GM12874 (cell line): Measurements from ENCODE around the gene IGF1R.

Source experiments
- TF ChIP-seq, protein P1 (sequence below): IDR thresholded peaks from 2 replicates; pipeline ENCODE4 v1.5.1; 2011; ENCODE audit warnings: low read depth, mild to moderate bottlenecking, control low read depth, low read length, moderate library complexity; ENCODE audit not compliant: insufficient read depth

IGF1R gene

GRCh38 chr15:98755138-98755537 lies 106.8 kb downstream of the IGF1R start:
- TF ChIP-seq, protein P1, sequence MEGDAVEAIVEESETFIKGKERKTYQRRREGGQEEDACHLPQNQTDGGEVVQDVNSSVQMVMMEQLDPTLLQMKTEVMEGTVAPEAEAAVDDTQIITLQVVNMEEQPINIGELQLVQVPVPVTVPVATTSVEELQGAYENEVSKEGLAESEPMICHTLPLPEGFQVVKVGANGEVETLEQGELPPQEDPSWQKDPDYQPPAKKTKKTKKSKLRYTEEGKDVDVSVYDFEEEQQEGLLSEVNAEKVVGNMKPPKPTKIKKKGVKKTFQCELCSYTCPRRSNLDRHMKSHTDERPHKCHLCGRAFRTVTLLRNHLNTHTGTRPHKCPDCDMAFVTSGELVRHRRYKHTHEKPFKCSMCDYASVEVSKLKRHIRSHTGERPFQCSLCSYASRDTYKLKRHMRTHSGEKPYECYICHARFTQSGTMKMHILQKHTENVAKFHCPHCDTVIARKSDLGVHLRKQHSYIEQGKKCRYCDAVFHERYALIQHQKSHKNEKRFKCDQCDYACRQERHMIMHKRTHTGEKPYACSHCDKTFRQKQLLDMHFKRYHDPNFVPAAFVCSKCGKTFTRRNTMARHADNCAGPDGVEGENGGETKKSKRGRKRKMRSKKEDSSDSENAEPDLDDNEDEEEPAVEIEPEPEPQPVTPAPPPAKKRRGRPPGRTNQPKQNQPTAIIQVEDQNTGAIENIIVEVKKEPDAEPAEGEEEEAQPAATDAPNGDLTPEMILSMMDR: no peak

DNA sequence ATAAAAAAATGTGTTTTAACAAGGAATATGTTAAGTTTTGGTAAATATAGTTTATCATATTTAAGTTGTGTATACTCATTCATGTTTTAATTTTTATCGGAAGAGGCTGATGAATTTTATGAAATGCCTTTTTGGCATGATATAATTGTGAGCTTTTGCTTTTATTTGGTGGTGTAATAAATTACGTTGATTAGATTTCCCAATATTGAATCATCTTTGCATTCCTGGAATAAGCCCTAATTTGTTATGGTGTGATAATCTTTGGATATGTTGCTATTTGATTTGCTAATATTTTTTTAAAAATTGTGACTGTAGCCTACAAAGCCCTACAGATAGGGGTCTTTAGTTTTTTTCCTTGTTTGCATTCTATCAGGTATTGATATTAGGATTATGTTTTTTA lies 107.4 kb downstream of the IGF1R start:
- TF ChIP-seq, protein P1: no peak

DNA sequence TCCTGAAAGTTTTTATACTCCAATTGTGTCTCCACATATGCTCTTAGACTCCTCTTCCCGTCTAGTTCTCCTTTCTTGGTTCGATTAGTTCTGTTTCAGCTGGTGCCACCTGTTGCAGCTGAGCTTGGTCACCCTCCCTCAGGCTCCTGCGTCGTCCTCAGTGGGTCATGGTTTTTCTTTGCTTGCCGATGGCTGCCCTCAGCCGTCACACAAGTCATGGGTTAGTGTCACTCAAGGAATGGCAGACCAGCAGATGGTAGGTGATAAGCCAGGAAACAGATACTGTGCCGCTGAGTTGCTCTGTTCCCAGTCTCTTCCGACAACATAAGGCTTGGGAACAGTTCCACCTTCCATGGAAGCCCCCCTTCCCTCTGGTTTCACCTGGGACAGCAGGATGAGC lies 109.9 kb downstream of the IGF1R start:
- TF ChIP-seq, protein P1: no peak

DNA sequence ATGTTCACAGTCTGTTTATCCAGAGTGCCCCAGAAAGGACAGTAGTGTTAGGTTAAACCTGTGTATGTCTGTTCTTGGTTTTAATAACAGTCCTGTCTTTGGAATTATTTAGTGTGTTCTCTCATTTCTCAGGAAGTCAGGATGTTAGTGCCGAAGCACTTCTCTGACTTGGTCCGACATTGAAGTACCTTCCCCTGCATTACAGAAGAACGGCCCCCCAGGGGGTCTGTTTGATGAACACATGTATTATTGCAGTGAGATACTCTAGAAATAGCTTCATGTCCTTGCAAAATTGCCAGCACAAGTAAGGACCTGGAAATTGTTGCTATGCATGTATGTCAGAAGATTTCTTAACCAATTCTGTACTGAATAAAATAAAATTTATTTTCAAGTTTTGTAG lies 110.9 kb downstream of the IGF1R start:
- TF ChIP-seq, protein P1: no peak

GRCh38 chr15:98760112-98760826 lies 111.9 kb downstream of the IGF1R start:
- TF ChIP-seq, protein P1: no peak

DNA sequence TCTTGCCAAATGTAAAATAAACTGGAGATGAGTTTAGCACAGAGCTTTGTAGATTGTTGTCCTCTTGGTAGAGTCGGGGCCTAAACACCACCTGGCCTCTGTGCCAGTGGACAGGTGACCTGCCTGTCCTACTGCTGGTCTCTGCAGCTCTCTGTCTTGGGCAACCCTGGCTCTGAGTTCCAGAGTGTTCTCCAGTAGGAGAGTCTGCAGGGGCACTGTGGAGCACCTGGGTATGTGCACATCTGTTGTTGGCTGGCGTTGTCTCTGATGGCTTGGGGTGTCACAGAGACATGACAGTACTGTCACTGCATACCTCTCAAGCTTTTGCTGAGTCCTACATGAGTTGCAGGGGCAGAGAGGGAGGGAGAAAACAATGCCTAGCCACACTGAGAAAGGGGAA lies 112.6 kb downstream of the IGF1R start:
- TF ChIP-seq, protein P1: no peak

DNA sequence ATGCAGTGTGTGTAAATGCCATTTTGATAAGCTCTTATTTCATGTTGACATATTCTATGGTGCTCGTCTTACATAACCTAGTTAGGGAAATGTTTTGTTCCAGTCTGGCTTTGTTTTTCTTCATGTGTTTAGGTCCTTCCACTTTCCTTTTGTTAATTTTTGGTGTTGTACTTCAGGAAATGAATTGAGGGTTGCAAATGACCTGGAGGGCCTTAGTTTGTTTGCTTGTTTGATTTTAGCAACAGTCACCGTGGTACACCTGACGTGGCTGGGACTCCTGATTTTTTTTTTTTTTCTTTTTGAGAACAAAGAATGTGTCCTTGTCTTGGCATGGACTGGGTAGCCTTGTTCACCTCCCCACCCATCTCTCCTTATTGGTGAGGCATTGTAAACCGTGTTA lies 114.8 kb downstream of the IGF1R start:
- TF ChIP-seq, protein P1: no peak
